Measurements from ENCODE around the gene DCPS. TPM values are rescaled to one million over a fixed set of nuclear protein-coding genes. Genes with fewer than 3 reads are reported as not detected.
"Not testable (repeated sequence)": the region's sequence is repeated elsewhere in the genome, so short reads cannot be mapped to it uniquely, and the experiment has no call there.

Gene DCPS
- total and polyA plus RNA-seq, 4 donors, result 10.7 to 26.3 (median 20.4) TPM

GRCh38 chr11:126383339-126384335, 79.8 kb downstream of the DCPS start:
- ATAC-seq (ENCODE audit: insufficient read depth, low FRiP score) (no peak), DNase-seq (no peak)
- H3K27me3 ChIP-seq (ENCODE audit: control insufficient read depth in 3 of 3, insufficient read depth in 3 of 3, low read length in 2 of 3), result no peaks in the 10 kb centered on the region
- H3K4me3 ChIP-seq, result no peak overlapping the region
- TF ChIP-seq CTCF (IDR thresholded peaks at IDR 0.05; ENCODE audit: control extremely low read depth, extremely low read depth), result no peak
- H3K9ac ChIP-seq (ENCODE audit: insufficient read depth in 1 of 2, low read length in 2 of 2), result no peak overlapping the region
- H3K27ac ChIP-seq (ENCODE audit: low read depth in 1 of 2, low read length in 1 of 2), result peak overlapping the region; percentile 1 to 17
- H3K36me3 ChIP-seq (ENCODE audit: control insufficient read depth in 4 of 4, insufficient read depth in 4 of 4, low read length in 4 of 4), result peaks cover 0 to 5% (median 2%) of the 10 kb centered on the region in 4 donors
- H3K9me3 ChIP-seq (ENCODE audit: control insufficient read depth in 4 of 4, insufficient read depth in 3 of 4, low read length in 3 of 4), result no peaks in the 10 kb centered on the region
- H3K4me1 ChIP-seq (ENCODE audit: control insufficient read depth in 5 of 5, insufficient read depth in 5 of 5, low read length in 5 of 5), result peaks cover 0 to 13% (median 7%) of the 10 kb centered on the region in 5 donors
- WGBS, 2 donors, result 83% methylated on average over 20 of the region's 20 CpGs

GRCh38 chr11:126384449-126385070, 80.7 kb downstream of the DCPS start:
- H3K36me3 ChIP-seq (ENCODE audit: control insufficient read depth in 4 of 4, insufficient read depth in 4 of 4, low read length in 4 of 4), result peaks cover 0 to 5% (median 2%) of the 10 kb centered on the region in 4 donors
- H3K27ac ChIP-seq (ENCODE audit: low read depth in 1 of 2, low read length in 1 of 2), result peak overlapping the region in 1 of 2 donors; percentile 1
- TF ChIP-seq CTCF (IDR thresholded peaks at IDR 0.05; ENCODE audit: control extremely low read depth, extremely low read depth), result no peak
- DNase-seq (no peak), ATAC-seq (ENCODE audit: insufficient read depth, low FRiP score) (no peak)
- H3K9me3 ChIP-seq (ENCODE audit: control insufficient read depth in 4 of 4, insufficient read depth in 3 of 4, low read length in 3 of 4), result no peaks in the 10 kb centered on the region
- no peak overlapping the region for H3K4me3 ChIP-seq
- no peak overlapping the region for H3K9ac ChIP-seq (ENCODE audit: insufficient read depth in 1 of 2, low read length in 2 of 2)
- peaks cover 0 to 13% (median 3%) of the 10 kb centered on the region in 5 donors for H3K4me1 ChIP-seq (ENCODE audit: control insufficient read depth in 5 of 5, insufficient read depth in 5 of 5, low read length in 5 of 5)
- WGBS, 2 donors, result 83% methylated on average over 9 of the region's 9 CpGs
- H3K27me3 ChIP-seq (ENCODE audit: control insufficient read depth in 3 of 3, insufficient read depth in 3 of 3, low read length in 2 of 3), result no peaks in the 10 kb centered on the region

GRCh38 chr11:126385991-126386728, 82.3 kb downstream of the DCPS start:
- DNase-seq, result no peak
- TF ChIP-seq CTCF (IDR thresholded peaks at IDR 0.05; ENCODE audit: control extremely low read depth, extremely low read depth), result no peak
- peak overlapping the region; percentile 33 to 62 for H3K27ac ChIP-seq (ENCODE audit: low read depth in 1 of 2, low read length in 1 of 2)
- no peaks in the 10 kb centered on the region for H3K9me3 ChIP-seq (ENCODE audit: control insufficient read depth in 4 of 4, insufficient read depth in 3 of 4, low read length in 3 of 4)
- H3K27me3 ChIP-seq (ENCODE audit: control insufficient read depth in 3 of 3, insufficient read depth in 3 of 3, low read length in 2 of 3), result no peaks in the 10 kb centered on the region
- H3K36me3 ChIP-seq (ENCODE audit: control insufficient read depth in 4 of 4, insufficient read depth in 4 of 4, low read length in 4 of 4), result no peaks in the 10 kb centered on the region
- ATAC-seq (ENCODE audit: insufficient read depth, low FRiP score), result no peak
- WGBS, 2 donors, result 56 to 63% methylated on average over 8 of the region's 8 CpGs
- H3K9ac ChIP-seq (ENCODE audit: insufficient read depth in 1 of 2, low read length in 2 of 2), result no peak overlapping the region
- no peak overlapping the region for H3K4me3 ChIP-seq
- H3K4me1 ChIP-seq (ENCODE audit: control insufficient read depth in 5 of 5, insufficient read depth in 5 of 5, low read length in 5 of 5), result peaks cover under 1 to 13% (median 5%) of the 10 kb centered on the region in 5 donors

- not testable (repeated sequence) for H3K9me3 ChIP-seq (ENCODE audit: control insufficient read depth in 4 of 4, insufficient read depth in 3 of 4, low read length in 3 of 4); H3K36me3 ChIP-seq (ENCODE audit: control insufficient read depth in 4 of 4, insufficient read depth in 4 of 4, low read length in 4 of 4); H3K9ac ChIP-seq (ENCODE audit: insufficient read depth in 1 of 2, low read length in 2 of 2); DNase-seq; H3K4me3 ChIP-seq; H3K27me3 ChIP-seq (ENCODE audit: control insufficient read depth in 3 of 3, insufficient read depth in 3 of 3, low read length in 2 of 3)
- 13 to 14% methylated on average over 5 of the region's 5 CpGs for WGBS, 2 donors
- peak; percentile 42 for ATAC-seq (ENCODE audit: insufficient read depth, low FRiP score)
- H3K4me1 ChIP-seq (ENCODE audit: control insufficient read depth in 5 of 5, insufficient read depth in 5 of 5, low read length in 5 of 5), result peaks cover 6 to 18% (median 10%) of the 10 kb centered on the region in 5 donors
- peak overlapping the region; percentile 29 to 81 for H3K27ac ChIP-seq (ENCODE audit: low read depth in 1 of 2, low read length in 1 of 2)
Observed at GRCh38 chr11:126386729-126387071, 82.8 kb downstream of the DCPS start.

All from lung (tissue), 12 donors.